ENCODE results near the gene CDK6. TPM values are rescaled to one million over a fixed set of nuclear protein-coding genes. Genes with fewer than 3 reads are reported as not detected.
A peak's percentile ranks its signal among the peaks of the same experiment; 100 is the strongest.

CDK6 gene
- total RNA-seq, 1 donor from 2014 or later = 48.2 TPM

DNA sequence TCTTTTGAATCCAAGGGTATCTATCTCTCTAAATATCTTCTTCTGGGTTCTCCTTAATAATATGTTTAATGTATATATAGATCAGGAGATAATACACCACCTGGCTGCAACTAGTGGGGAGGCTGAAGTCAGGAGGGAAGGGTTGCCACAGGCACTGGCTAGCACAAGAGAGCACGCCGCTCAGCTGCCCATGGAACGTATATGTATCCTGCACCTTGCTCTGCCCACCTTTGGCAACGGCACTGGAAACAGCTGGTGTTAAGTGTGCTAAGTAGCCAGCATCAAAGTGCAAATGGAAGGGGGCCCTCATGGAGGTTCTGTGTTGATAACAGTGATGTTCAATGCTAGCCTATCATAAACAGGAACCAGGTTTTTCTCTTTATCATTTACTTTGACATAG, 196.4 kb downstream of the CDK6 start:
- no peak for DNase-seq

DNA sequence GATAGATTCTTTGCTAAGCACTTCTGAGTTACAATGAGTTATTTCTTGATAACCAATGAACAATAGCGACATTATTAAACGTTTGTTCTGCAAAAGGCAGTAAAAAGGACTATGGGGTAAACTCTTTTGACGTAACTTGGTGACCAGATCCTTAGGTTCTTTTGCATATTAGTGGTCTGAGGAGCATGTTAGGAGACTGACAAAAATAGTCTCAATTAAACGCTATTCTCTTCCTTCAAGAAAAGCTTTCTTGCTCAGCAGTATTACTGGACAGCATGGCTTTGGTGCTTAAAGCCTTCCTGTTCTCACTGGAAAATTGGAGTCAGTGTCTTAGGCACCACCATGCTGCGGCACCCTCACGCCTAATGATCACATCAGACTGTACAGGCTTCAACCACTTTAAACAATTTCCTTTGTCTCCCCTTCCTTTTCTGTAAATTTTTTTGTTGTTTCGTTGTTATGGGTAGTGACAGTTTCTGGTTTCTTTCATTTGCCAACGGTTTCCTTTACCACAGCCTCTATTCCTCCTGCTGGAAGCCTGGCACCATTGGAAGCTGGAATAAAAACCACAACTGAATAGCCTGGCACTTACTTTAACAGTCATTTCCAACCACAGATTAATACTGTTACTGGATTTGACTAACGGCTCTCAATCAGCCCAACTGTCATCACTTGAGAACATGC, 197.0 kb downstream of the CDK6 start:
- no peak for DNase-seq

DNA sequence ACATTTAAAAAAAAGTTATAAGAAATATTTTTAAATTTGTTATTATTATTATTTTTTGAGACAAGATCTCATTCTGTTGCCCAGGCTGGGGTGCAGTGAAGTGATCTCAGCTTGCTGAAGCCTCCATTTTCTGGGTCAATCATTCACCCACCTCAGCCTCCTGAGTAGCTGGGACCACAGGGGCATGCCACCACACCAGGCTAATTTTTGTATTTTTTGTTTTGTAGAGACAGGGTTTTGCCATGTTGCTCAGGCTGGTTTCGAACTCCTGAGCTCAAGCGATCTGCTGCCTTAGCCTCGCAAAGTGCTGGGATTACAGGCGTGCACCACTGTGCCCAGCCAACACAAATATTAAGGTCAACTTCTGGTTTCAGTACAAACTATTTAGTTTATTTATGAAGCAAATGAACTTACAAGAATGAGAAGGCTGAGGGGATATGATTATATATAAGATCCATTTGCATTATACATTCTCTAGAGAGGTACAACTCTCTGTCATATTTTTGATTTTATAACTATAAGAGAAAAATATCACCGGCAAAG, 200.3 kb downstream of the CDK6 start:
- no peak for DNase-seq

DNA sequence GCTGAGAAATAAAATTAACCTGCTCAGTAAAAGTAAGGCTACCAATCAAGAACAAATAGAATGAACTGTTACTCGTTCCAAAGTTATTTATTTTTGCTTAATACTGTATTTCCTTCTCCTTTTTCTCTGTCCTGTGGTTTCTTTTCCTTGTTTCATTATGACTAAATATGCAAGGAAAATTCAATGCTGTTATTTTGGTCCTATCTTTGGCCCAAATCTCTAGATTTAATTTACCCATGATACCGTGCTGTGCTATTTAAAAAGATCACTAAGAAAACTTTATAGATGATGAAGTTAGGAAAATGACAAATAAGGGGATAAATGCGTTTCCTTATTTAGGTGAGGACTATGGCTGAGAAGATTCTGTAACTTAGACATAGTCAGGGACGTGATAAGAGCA, 200.8 kb downstream of the CDK6 start:
- DNase-seq = no peak

DNA sequence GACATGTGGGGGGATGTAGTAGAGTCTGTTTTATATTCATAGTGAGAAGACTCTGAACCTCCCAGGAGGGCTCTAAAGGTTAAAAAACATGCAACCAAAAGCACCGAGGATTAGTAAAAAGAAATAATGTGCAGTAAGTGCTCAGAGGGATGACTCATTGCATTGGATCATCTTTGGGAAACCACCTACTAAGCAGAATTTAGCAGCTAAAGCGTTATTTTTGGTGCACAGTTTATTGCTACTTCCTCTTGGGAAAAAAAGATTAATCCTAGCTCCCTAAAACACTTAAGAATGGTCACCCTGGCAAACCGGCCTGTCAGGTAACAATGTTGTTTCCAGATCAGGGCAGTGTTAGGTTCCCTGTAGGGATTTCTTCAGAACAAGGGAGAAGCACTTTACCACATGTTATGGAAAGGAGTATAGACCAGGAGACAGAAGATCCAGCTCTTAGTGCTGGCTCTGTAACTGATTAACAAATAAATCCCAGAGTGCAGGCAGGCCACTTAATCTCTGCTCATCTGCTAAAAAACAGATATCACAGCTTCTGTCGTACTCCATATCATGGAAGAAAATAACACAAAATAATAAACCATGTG, 201.4 kb downstream of the CDK6 start:
- peak; percentile 82 for DNase-seq

DNA sequence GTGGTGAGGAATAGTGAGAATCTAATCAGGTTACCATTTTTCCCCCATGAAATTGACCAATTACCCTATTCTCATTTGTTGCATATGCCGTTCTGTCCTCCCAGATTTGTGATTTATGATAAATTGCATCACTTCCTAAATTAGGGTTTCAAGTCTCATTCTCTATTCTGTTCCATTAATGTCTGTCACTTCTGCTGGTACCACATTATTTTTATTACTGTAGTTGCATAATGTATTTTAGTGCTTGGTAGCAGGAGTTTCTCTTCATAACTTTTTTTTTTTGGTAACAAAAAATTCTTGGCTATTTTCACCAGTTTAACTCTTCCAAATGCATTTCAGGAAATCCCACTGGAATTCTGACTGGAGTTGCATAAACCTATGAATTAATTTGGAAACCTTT, 202.2 kb downstream of the CDK6 start:
- DNase-seq = peak; percentile 34

DNA sequence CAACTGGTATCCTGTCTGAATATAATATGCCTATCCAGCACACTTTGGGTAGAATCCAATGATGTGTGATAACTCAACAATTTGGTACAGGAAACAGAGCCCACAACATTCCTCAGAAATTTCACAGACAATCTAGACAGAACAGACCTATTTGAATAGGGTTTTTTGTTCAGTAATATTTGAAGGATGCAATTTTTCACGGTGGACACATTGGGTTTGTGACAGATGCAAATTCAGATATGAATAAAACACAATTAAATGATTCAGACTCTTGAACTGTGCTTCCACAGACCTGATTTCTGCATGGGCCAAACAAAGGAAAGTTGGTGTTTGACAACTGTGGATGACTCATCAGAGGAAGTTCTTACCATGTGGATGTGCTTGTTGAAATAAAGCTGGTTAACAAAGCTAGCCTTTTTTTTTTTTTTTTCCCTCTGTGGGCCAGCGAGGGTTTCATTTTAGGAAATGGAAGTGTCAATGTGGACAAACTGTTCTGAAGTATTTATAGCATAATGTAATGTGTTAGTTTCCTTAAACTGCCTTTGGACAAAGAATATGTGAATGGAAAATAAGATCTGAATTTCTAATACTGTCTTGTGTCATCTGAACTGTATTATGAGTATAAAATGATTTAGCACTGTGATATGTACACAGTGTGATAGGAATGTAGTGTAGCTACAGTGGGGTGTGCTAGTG, 203.0 kb downstream of the CDK6 start:
- DNase-seq = peak; percentile 98

DNA sequence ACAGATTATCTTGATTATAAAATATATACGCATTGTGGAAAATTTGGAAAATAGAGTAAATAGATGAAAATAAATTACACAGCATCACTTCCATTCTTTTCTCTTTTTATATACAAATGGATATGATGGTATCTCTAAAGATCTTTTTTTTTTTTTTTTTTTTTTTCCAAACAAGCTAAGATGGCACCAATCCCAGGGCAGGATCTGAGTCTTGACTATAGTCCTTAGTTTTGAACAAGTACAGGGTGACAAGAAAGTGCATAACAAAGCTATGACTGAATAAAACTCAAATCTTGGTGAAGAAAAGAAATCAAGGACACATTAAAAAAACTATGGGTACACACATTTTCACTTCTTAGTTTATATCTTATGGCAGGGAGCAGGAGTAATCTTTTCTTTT, 203.6 kb downstream of the CDK6 start:
- DNase-seq = no peak

DNA sequence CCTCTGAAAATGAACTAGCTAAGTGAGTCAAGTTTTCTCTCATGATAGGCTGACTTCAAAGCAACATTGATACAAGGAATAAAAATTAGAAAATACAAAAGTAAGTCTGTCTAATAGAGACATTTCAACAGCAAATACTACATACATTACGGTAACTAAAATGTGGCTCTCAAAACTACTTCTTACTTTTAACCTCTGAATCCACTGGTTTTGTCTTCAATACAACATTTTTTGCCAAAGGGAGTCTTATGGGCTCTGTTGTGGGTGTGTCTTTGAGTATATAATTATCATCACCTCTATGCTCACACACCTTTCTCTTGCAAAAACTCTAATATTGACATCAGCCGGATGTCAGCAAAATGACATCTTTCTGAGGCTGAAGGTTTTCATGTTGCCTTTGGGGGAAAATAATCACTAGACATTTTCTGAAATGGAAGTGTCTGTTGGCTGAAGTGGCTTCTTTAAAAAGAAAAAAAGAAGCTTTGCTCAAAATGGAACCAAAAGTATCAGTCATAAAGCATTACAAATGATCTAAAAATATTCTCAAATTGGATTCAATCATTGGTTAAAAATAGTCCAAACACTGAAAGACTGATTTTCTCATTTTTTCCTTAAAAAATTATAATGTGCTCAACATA, 204.4 kb downstream of the CDK6 start:
- no peak for DNase-seq

DNA sequence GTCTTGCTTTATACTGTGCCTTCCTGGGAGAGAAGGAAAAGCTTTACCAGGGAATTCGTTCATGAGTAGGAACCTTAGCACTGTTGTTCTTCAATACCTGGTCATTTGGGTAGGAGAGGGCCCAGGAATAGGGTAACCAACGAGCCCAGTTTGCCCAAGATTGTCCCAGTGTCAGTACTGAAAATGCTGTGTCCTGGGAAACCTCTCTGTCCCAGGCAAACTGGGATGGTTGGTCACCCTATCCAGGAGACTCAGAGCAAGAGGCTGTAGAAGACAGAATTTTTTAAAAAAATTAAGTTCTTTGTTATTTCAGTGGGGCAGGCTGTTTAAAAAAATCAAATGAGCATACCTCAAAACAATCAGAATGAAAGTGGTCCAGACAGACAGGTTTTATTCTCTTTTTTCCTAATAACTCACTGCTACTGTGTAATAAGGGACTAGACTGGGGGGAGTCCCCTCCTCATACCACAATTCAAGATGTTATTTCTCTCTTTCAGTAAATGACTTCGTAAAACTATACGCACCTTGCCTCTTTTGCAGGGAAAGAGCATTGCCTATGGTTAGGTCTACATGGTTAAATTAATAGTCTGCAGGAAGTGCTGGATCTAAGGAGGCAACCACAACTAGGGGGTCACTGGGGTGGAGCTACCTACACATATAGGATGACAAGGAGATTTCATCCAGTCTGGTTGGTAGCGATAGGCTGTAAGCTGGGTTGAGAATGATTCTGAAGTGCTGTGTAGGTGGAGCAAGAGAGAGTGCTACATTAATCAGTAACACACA, 205.1 kb downstream of the CDK6 start:
- no peak for DNase-seq

DNA sequence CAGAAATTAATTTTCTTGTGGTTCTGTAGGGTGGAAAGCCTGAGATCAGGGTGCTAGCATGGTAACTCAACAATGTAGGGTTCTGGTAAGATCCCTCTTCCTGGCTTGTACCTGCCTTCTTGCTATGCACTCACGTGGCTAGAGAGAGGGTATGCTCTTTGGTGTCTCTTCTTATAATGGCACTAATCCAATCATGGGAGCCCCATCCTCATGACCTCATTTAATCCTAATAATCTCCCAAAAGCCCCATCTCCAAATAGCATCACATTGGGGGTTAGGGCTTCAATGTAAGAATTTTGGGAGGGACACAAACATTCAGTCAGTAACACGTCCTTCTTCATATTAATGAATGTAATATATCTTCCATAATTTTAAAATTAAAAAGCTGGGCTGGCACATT, 206.6 kb downstream of the CDK6 start:
- DNase-seq = no peak

DNA sequence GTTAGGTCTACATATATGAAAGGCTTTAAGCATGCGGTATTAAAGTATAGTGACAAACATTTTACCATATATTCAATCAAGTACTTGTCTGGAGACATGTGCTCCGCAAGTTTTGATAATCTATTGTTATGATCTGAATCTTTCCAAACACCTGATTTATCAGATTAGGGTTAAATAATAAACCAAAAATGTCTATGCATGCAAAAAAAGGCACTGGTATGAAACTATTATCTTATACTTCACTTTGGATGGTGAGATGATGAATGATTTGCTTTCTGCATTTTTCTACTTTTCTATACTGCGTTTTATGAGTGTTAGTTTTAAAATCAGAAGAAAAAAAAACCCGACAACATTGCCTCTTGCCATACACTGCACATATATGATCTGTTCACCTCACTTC, 208.4 kb downstream of the CDK6 start:
- DNase-seq = no peak

DNA sequence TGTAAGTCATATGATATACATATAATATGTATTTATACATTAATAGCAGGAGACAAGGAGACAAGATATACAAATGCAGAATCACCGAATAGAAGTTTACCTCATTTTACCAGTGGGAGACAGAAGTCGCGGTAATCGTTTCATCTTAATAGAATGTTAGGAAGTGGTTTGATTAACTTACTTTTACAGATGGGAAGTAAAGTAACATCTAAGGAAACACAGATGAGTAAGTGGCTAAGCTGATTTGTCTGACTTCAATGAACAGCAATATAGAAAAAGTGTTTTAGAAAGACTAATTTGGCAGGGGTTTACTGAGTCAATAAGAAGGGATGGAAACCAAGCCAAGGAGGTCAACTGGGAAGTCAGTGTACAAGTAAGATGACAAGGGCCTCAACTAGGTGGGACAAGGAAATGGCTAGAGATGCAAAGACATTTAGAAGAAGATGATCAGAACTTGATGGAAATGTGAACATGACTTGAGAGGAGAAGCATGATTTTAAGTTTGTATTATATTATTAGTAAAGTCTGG, 210.0 kb downstream of the CDK6 start:
- DNase-seq = peak; percentile 10

DNA sequence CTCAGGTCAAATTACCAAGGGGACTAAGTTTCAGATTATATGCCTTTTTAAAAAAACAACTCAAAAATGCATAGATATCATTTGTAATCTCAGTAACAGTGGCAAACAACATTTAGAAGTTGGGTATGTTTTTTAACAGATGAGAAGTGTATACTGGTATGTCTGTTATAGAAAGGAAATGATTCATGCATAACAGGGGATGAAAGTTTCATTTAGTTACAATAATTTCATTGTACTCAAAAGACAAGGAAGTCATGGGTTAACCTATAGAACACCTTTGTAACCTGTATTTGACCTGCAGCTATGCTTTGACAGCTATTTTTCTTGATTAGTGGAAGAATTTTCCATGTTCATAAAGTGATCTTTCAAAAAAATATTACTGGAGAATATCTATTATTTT, 210.8 kb downstream of the CDK6 start:
- DNase-seq = peak; percentile 65

DNA sequence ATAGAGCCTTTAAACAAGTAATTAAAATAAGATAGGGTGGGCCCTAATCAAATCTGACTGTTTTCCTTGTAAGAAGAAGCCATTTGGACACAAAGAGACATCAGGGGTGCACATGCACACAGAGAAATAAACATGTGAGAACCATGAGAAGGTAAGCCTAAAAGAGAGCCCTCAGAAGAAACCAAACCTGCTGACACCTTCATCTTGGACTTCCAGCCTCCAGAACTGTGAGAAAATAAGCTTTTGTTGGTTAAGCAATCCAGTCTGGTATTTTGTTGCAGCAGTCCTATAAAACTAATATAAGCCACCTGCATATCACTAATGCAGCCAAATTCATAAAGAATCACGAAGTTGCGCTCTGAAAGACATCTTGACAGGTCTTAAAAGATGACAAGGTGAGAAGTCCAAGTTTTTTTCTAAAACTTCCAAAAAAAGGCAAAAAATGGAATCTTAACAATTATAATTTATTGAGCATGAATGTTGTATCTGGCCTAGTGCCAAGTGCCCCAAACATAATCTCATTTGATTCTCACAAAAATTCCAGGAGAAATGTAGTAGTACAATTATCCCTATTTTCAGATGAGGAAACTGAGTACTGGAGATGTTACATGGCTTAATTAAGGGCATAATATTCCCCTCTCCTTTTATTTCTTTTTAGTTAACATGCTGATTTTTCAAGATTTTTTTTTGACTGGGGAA, 211.9 kb downstream of the CDK6 start:
- DNase-seq = no peak

DNA sequence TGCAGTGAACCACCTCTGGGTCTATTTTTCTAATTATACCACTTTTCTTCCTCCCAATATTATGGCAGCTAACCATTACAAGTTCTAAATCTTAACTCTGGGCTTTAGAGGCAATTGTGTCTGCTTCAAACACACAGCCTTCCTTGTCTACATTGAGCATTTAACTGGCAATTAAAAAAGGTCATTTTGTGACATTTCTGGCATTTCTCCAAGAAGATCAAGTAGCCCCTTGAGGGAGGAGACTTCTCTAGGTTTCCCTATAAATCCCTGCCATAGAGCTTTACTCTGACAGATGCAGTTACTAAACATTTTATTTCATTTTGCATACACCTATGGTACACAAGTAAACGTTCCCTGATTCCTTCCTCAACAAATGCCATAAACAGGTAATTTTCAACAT, 212.8 kb downstream of the CDK6 start:
- no peak for DNase-seq

DNA sequence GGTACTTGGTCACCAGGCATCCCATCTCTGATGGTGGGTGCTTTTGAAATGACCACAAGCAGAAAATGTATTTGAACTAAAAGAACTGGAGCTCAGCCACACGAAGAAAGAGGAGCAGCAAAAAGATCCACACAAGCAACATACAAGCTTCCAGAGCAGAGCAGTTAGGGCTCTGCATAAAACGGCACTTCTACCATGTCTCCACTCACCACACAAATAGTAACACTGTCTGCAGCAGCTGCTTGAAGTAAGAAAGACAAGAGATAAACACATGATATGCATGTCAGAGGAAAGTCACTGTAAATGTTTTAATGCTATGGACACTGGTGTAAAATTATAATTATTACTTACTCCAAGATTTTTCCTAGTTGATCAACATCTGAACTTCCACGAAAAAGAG, 213.7 kb downstream of the CDK6 start:
- no peak for DNase-seq

DNA sequence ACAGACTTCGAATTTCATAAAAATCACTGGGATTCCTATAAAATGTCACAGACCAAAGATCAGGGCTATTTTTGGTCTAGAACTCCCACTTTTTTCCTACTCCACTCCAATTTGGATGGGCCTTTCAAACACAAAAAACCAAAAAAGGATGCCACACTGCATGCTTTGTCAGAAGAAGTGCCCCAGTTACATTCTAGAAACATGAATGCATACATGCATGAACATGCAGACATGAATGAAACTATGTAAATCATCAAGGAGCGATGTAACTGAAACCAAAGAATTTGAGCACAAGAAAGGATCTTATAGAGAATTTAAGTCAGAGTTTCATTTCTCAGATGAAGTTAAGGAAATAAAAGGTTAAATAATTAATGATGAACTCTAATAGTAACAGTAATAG, 214.3 kb downstream of the CDK6 start:
- no peak for DNase-seq

DNA sequence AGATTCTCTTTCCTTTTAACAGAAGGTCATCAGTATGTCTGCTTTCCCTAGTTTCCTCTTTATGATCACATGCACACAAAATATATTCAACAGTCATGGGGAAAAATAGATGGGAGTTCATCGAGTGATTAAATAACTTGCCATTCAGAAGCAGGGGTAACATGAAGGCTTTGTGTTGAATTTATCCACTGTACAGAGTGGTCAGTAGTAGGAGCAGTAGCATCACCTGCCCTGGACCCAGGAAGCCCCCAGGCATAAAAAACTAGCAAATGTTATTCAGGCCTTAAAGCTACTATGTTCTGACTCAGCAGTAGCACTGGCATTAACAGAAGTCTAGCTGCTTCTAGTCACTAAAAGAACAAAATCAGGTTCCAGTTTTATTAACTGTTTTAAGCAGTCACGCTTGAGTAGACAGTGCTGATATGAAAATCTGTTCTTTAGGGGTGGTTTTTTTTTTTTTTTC, 214.8 kb downstream of the CDK6 start:
- peak; percentile 9 for DNase-seq

DNA sequence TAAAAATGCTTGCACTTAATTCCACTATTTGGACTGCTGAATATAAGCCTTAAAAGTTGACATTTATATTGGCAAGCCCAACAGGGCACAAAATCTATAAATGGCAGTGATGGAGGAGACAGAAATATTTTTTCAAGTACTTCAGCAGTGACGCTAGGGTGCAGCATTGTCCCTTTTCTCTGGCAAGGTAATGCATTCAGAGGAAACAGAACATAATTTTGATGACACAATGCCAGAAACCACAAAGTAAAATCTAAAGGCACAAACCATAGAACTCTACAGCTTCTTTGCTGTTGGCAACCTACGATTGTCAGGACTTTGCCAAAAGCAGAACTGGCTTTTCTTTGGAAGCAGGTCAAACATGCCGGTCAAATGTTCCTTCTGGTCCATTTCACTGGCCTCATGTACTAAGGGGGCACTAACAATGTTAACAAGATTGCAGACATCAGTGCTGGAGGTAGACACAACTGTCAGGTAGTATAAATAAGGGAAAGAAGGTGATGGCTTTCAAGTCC, 215.3 kb downstream of the CDK6 start:
- peak; percentile 94 for DNase-seq

DNA sequence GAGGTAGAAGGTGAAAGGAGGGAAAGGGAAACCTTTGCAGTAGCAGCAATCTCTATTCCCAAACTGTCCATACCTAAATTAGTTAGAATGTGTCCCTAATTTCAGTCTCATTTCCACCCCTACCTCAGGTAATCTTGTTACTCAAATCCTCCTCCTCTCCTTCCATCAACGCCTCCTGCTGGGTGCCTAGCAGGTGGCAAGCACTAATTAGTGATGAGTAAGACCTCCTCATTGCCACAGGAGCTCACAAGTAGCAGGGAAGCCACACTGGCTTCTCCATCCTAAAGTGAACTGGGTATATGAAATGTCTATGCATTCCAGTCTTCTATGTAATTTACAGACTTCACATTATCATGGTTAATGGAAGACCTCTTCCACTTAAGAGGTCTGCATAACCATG, 220.5 kb downstream of the CDK6 start:
- no peak for DNase-seq
